NCI-H1105 (cell line): ENCODE data around the gene SCO2.
A peak's percentile ranks its signal among the peaks of the same experiment; 100 is the strongest.

Experiments
- DNase-seq: peaks from one replicate; lab custom pipeline; 2025; lab: John Stamatoyannopoulos, UW

The SCO2 gene

GRCh38 chr22:50498322-50498890 is 27.0 kb downstream of the SCO2 start:
- peak; percentile 59 for DNase-seq

GRCh38 chr22:50497093-50497492 is 28.3 kb downstream of the SCO2 start:
- no peak for DNase-seq

- DNase-seq = no peak
These were observed 34.7 kb downstream of the SCO2 start for GRCh38 chr22:50490531-50491308.

GRCh38 chr22:50489363-50490243 is 35.8 kb downstream of the SCO2 start:
- DNase-seq = no peak

- DNase-seq = no peak
These were observed 36.5 kb downstream of the SCO2 start for GRCh38 chr22:50488886-50489285.

DNA sequence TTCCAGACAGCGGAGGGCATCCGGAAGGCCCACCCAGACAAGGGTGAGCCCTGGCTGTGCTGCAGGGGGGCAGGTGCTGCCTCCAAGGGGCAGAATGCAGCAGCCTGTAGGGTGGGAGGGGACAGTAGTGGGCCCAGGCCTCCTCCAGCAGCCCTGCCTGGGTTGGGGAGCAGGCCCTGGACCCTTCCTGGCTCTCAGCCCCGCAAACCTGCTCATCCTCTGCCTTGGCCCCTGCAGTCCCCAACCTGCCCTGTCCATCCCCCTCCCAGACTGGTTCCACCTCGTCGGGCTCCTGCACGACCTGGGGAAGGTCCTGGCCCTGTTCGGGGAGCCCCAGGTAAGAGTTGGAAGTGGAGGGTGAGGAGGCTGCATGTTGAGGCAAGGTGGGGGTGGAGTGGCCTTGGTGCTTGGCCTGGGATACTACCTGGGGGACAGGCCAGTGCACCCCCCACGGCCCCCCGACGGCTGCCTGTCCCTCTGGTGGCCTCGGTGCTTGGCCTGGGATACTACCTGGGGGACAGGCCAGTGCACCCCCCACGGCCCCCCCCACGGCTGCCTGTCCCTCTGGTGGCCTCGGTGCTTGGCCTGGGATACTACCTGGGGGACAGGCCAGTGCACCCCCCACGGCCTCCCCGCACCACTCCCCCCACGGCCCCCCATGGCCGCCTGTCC is 37.3 kb downstream of the SCO2 start:
- DNase-seq = no peak

DNA sequence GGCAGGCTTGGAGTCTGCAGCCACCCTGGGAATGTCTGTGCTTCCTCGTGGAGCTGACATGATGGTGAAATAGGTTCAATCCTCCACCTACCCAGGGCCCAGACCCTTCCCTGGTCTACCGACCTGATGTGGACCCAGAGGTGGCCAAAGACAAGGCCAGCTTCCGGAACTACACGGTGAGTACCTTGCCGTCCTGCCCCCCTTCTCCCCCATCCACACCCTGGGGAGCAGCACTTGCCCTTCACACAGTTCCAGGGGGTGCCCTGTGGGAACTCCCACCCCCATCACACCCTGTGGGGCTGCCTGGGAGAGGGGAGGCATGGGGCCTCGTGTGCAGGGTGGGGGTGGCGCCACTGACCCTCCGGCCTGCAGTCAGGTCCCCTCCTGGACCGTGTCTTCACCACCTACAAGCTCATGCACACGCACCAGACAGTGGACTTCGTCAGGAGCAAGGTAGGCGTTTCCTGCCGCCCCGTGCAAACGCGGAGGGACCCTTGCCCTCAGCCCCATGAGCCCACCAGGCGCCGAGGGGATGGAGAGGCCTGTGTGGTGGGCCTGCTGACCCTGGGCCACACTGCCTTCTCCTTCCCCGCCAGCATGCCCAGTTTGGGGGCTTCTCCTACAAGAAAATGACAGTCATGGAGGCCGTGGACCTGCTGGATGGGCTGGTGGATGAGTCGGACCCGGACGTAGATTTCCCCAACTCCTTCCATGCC is 38.0 kb downstream of the SCO2 start:
- DNase-seq = no peak

GRCh38 chr22:50486561-50487289 is 38.7 kb downstream of the SCO2 start, which contains the start of gene MIOX:
MIOX (plus strand) TSS chr22:50486859; CDS start chr22:50486898, 39 bp downstream.
- DNase-seq = no peak

DNA sequence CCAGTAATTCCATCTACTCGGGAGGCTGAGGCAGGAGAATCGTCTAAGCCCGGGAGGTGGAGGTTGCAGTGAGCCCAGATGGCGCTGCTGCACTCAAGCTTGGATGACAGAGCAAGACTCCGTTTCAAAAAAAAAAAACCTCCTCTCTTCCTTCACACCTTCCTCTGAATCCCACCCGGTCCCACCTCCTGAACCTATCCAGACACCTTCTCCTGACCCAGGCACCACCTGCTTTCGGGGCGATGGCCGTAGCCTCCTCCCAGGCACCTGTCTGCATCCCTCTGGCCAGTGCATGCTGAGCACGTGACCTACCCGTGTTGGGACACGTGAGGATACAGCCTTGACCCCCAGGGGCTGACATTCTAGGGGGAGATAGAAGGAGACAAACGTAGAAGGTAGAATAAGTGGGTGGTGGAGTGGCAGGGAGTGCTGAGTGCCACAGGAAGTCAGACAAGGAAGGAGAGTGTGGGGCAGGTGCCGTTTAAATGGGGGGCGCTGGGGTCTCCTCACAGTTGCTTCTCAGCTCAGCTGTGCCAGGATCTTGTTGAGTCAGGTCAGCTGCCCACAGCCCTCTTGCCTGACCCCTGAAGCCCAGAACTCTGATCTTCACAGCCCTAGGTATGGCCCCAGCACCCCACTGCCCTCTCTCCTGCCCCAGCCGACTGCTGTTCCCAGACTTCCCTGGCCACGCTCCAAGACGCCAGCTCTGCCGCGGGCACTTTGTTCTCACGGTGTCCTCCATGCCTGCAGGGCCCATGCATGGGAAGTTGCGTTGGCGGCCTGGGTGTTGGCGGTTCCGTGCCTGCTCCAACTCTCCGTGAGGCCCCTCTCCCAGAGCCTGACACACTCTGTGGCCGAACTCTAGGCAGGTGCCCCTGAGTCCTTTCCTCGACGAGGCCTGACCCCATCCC is 39.9 kb downstream of the SCO2 start:
- peak; percentile 30 for DNase-seq

DNA sequence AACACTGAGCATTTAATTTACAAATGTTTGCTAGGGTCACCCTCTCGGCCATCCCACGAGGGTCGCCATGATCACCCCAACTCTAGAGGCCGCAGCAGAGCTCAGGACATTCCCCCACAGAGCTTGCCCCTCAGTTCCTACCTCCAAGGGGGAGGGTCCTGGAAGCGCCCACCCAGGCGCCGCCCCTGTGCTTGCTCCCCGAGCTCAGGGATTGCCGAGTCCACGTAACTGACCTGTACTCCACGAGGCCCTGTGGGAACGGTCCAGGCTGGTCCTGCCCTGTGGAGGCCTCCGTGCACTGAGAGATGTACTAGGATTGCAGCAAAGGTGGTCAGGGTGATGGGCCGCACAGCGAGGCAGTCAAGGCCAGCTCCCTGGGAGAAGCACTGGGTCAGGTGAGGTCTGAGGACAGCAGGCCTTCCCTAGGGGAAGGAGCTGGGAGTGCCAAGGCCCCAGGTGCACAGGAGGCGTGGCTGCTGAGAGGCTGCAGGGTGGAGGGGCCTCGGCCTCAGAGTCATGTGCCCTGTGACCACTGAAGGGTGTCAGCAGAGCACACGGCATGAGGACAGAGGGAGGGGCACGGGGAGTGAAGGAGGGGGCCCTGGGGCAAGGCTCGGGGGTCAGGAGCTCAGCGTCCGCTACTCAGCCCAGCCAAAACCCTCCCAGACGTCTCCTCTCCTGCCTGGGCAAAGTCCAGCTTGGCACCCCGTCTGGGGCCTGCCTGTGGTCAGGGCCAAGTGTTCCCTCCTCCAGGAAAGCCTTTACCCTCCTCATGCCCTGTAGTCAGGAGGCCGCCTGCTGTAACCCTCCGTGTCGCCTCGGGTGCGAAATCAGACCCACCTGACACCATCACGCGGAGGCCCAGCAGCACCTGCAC is 41.2 kb downstream of the SCO2 start:
- DNase-seq = no peak

DNA sequence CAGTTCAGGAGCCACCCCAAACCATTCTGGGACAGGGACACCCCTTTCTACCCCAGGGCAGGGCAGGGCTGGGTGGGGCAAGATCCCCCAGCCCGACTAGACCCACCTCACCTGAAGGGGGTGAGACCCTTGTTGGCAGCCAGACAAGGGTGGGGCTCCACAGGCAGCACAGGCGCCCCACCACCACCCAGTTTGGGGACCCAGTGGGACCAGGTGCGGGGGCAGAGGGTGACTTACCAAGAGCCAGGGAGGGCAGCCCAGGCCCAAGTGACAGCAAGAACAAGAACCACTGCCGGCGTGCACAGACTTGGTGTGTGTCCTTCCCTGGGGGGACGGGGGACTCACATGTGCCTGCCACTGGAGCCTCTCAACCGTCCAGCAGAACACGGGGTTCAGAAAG is 41.8 kb downstream of the SCO2 start:
- DNase-seq = no peak

DNA sequence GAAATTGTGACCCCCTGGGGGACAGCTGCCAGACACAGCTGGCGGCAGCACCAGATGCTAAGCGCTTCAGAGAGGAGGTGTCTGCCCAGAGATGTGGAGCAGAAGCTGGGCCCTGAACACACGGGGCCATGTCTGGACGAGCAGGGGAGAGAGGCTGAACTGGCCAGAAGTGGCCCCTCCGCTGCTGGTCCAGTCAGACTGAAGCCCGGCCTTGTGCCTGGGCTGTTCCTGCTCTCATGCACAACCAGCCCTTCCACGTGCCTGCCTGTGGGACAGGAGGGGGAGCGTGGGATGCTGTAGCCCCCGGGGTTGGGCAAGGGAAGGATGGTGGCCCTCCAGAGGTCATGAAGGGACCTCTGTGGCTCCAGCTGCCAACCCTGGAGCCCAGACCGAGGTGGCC is 42.3 kb downstream of the SCO2 start:
- DNase-seq = no peak

- DNase-seq = peak; percentile 20
These were observed 43.0 kb downstream of the SCO2 start for GRCh38 chr22:50482107-50483074.

DNA sequence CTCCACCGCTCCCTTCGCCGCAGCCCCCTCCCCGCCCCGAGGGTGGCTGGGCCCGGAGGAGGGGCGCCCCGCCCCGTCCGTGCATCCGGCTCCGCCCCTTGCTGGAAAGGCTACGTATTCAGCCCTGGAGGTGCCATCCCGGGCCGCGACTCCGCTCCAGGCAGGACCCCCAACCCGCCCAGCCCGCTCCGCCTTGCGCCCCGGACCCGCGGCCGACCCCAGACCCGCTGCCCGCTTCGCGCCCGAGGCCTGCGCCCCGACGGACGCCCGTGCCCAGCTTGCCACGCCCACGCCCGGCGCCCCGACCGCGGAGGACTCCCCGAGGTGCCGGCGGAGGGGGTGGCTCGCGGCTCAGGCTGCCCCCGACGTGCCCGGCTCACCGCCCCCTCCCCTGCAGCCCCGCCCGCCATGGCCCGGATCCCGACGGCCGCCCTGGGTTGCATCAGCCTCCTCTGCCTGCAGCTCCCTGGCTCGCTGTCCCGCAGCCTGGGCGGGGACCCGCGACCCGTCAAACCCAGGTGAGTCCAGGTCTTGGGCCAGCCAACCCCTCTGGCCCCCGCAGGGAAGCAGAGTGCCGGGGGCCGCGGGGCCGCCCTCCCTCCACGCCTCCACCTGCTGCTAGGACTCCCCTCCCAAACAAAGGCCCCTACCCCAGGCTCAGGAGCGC is 43.8 kb downstream of the SCO2 start, which contains the start of gene ADM2:
Gene ADM2, plus strand, starts transcription at position 104 of the 667 bp plus-strand sequence. Its CDS starts 305 bp downstream, at position 409.
- DNase-seq = no peak

DNA sequence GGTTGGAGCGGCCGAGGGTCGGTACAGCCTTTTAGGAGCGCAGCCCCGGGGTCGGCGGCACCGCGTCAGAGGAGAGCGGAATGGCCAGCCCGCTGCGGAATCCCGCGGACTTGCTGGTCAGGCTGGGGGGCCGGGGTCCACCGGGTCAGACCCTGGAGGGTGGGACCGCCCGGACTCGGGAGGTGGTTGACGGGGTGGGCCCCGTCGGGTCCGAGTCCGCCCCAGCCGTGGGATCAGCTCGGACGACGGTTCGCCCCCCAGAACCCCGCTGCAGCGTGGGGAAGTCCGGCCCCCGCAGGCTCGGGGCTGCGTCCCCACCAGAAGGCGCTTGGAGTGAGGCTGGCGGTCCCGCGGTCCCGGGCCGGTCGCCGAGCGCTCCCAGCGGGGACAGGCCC is 44.4 kb downstream of the SCO2 start:
- no peak for DNase-seq

DNA sequence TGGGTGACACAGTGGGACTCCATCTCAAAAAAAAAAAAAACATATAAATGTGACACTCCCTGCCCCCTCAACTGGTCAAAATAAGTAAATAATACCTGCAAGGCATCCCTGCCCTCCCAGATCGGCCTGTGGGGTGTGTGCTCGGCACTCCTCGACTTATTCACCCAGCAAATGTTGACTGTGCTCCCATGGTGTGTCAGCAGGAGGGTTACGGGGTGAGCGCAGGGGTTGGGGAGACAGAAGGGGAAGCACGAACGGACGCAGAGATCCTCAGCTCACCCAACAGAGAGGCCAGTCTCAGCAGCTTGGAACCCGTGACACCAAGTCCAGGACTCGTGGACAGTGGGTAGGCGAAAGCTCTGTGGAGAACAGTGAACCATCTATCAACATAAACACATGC is 45.7 kb downstream of the SCO2 start:
- DNase-seq = no peak

DNA sequence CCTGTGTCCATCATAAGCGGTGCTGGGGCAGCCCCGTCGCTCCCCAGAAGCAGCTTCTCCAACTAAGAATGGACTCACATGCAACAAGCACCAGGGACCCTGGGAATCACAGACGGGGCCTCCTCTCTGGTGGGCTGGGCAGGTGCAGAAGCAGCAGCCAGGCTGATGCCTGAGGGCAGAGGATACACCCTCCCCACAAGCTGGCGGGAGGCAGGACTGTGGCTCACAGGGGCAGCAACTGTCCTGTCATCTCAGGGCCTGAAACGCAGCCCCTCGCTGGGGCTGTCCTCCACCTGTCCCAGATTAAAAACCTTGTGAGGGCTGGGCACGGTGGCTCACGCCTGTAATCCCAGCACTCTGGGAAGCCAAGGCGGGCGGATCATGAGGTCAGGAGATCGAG is 47.5 kb downstream of the SCO2 start:
- no peak for DNase-seq
